ENCODE results near the gene HSDL2.
"Not testable (repeated sequence)": the region's sequence is repeated elsewhere in the genome, so short reads cannot be mapped to it uniquely, and the experiment has no call there.

HSDL2 gene

DNA sequence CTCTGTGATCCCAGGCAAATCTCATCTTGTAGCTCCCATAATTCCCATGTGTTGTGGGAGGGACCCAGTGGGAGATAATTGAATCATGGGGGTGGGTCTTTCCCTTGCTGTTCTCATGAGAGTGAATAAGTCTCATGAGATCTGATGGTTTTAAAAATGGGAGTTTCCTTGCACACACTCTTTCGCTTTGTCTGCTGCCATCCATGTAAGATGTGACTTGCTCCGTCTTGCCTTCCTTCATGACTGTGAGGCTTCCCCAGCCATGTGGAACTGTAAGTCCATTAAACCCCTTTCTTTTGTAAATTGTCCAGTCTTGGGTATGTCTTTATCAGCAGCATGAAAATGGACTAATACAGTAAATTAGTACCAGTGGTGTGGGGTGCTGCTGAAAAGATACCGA, 14.7 kb upstream of the HSDL2 start:
- not testable (repeated sequence) for H3K27ac ChIP-seq (ENCODE audit: insufficient read depth, low read length, poor library complexity, severe bottlenecking); H3K36me3 ChIP-seq (ENCODE audit: control insufficient read depth, insufficient read depth, low read length); H3K4me3 ChIP-seq (ENCODE audit: insufficient read depth, low read depth, low read length, poor library complexity, severe bottlenecking); H3K4me1 ChIP-seq (ENCODE audit: control insufficient read depth, insufficient read depth, low read length, poor library complexity, severe bottlenecking); H3K27me3 ChIP-seq (replicated peaks; ENCODE audit: control insufficient read depth, insufficient read depth, low read length, poor library complexity, severe bottlenecking); DNase-seq; H3K9me3 ChIP-seq (ENCODE audit: control insufficient read depth, low read length)

DNA sequence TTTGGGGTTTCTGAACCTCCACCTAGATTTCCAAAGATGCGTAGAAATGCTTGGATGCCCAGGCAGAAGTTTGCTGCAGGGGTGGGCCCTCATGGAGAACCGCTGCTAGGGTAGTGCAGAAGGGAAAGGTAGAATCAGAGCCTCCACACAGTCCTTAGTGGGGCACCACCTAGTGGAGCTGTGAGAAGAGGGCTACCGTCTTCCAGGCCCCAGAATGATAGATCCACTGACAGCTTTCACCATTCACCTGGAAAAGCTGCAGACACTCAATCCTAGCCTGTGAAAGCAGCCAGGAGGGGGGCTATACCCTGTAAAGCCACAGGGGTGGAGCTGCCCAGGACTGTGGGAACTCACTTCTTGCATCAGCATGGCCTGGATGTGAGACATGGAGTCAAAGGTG, 13.3 kb upstream of the HSDL2 start:
- no peak for DNase-seq
- Histone ChIP-seq H3K4me3 (ENCODE audit: insufficient read depth, low read depth, low read length, poor library complexity, severe bottlenecking) (no peak overlapping the region), H3K27ac (ENCODE audit: insufficient read depth, low read length, poor library complexity, severe bottlenecking) (no peak overlapping the region), H3K9me3 (ENCODE audit: control insufficient read depth, low read length) (no peaks in the 10 kb centered on the region), H3K4me1 (ENCODE audit: control insufficient read depth, insufficient read depth, low read length, poor library complexity, severe bottlenecking) (peaks cover 1% of the 10 kb centered on the region), H3K36me3 (ENCODE audit: control insufficient read depth, insufficient read depth, low read length) (no peaks in the 10 kb centered on the region), H3K27me3 (replicated peaks; ENCODE audit: control insufficient read depth, insufficient read depth, low read length, poor library complexity, severe bottlenecking) (no peaks in the 10 kb centered on the region)

DNA sequence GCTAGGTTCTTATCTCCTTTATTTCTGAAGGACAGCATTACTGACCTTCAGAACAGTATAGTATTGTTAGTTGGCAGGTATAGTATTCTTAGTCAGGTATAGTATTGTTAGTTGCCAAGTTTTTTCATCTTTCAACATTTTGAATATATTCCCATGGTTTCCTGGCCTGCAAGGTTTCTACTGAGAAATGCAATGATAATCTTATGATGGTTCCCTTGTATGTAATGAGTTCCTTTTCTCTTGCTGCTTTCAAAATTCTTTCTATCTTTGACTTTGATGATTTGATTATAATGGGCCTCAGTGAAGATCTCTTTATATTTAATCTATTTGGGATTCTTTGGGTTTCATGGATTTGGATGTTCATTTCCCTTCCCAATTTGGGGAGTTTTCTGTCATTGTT, 12.4 kb upstream of the HSDL2 start:
- H3K36me3 ChIP-seq (ENCODE audit: control insufficient read depth, insufficient read depth, low read length), result no peaks in the 10 kb centered on the region
- no peak for DNase-seq
- H3K4me3 ChIP-seq (ENCODE audit: insufficient read depth, low read depth, low read length, poor library complexity, severe bottlenecking), result no peak overlapping the region
- H3K27ac ChIP-seq (ENCODE audit: insufficient read depth, low read length, poor library complexity, severe bottlenecking), result no peak overlapping the region
- no peaks in the 10 kb centered on the region for H3K27me3 ChIP-seq (replicated peaks; ENCODE audit: control insufficient read depth, insufficient read depth, low read length, poor library complexity, severe bottlenecking)
- no peaks in the 10 kb centered on the region for H3K4me1 ChIP-seq (ENCODE audit: control insufficient read depth, insufficient read depth, low read length, poor library complexity, severe bottlenecking)
- no peaks in the 10 kb centered on the region for H3K9me3 ChIP-seq (ENCODE audit: control insufficient read depth, low read length)

DNA sequence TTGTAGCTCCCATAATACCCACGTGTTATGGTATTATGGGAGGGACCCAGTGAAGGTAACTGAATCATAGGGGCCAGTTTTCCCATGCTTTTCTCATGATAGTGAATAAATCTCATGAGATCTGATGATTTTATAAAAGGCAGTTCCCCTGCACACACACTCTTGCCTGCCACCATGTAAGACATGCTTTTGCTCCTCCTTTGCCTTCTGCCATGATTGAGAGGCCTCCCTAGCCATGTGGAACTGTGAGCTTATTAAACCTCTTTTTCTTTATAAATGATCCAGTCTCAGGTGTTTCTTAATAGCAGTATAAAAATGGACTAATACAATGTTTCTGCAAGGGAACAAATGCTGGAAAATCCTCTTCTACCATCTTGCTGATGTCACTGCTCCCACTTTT, 10.1 kb upstream of the HSDL2 start:
- no peaks in the 10 kb centered on the region for H3K36me3 ChIP-seq (ENCODE audit: control insufficient read depth, insufficient read depth, low read length)
- no peak for DNase-seq
- no peaks in the 10 kb centered on the region for H3K27me3 ChIP-seq (replicated peaks; ENCODE audit: control insufficient read depth, insufficient read depth, low read length, poor library complexity, severe bottlenecking)
- no peaks in the 10 kb centered on the region for H3K4me1 ChIP-seq (ENCODE audit: control insufficient read depth, insufficient read depth, low read length, poor library complexity, severe bottlenecking)
- no peaks in the 10 kb centered on the region for H3K9me3 ChIP-seq (ENCODE audit: control insufficient read depth, low read length)
- H3K27ac ChIP-seq (ENCODE audit: insufficient read depth, low read length, poor library complexity, severe bottlenecking), result no peak overlapping the region
- no peak overlapping the region for H3K4me3 ChIP-seq (ENCODE audit: insufficient read depth, low read depth, low read length, poor library complexity, severe bottlenecking)

DNA sequence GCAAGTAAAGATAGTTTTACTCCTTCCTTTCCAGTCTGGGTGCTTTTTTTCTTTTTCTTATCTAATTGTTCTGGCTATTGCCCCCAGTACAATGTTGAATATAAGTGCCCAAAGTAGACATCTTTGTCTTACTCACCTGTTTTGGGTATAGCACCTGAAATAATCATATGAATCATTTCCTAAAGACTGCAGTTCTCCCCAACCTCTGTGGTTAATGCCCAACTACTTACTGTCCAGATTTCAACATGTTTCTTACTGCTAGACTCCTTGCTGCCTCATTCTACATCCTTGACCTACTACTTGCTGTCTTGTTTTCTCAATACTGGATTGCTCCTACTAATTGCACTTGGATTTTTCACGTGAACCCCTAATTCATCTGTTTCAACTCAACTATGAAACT, 8.8 kb upstream of the HSDL2 start:
- DNase-seq, result no peak
- no peak overlapping the region for H3K4me3 ChIP-seq (ENCODE audit: insufficient read depth, low read depth, low read length, poor library complexity, severe bottlenecking)
- no peaks in the 10 kb centered on the region for H3K36me3 ChIP-seq (ENCODE audit: control insufficient read depth, insufficient read depth, low read length)
- H3K4me1 ChIP-seq (ENCODE audit: control insufficient read depth, insufficient read depth, low read length, poor library complexity, severe bottlenecking), result no peaks in the 10 kb centered on the region
- no peak overlapping the region for H3K27ac ChIP-seq (ENCODE audit: insufficient read depth, low read length, poor library complexity, severe bottlenecking)
- no peaks in the 10 kb centered on the region for H3K9me3 ChIP-seq (ENCODE audit: control insufficient read depth, low read length)
- H3K27me3 ChIP-seq (replicated peaks; ENCODE audit: control insufficient read depth, insufficient read depth, low read length, poor library complexity, severe bottlenecking), result no peaks in the 10 kb centered on the region

DNA sequence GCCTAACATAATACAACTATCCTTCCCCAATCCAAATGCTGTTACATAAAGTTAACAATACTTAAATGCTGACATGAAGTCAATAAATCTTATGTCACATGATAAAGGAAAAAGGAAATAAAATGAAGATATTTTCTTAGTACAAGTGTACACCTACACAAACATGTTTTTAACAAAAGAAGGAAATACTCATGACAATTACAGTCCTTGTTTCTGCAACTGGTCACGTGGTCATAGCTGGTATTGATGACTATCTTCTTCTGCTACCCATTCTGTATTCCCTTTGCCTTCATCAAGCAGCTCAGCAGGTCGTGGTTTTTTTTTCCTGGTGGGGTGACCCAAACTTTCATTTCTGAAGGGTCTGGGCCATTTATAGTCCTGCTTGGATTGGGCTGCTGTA, 6.2 kb upstream of the HSDL2 start:
- H3K9me3 ChIP-seq (ENCODE audit: control insufficient read depth, low read length); H3K4me3 ChIP-seq (ENCODE audit: insufficient read depth, low read depth, low read length, poor library complexity, severe bottlenecking); H3K36me3 ChIP-seq (ENCODE audit: control insufficient read depth, insufficient read depth, low read length); H3K27ac ChIP-seq (ENCODE audit: insufficient read depth, low read length, poor library complexity, severe bottlenecking); DNase-seq; H3K27me3 ChIP-seq (replicated peaks; ENCODE audit: control insufficient read depth, insufficient read depth, low read length, poor library complexity, severe bottlenecking); H3K4me1 ChIP-seq (ENCODE audit: control insufficient read depth, insufficient read depth, low read length, poor library complexity, severe bottlenecking): not testable (repeated sequence)

DNA sequence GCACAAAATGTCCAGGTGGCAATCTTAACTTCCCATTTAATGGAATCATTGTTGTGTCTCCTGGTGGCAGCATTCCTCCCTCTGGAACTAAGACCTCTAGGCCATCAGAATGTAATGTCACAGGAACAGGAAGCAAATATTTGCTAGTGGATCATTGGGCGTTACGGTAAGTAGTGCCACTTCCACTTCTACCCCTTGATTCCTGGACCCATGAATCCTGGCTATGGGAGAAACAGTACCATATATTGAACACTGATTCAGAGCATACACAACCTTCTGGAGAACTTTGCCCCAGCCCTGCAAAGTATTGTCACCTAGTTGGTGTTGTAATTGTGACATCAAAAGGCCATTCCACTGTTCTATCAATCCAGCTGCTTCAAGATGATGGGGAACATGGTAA, 5.7 kb upstream of the HSDL2 start:
- H3K4me1 ChIP-seq (ENCODE audit: control insufficient read depth, insufficient read depth, low read length, poor library complexity, severe bottlenecking); H3K9me3 ChIP-seq (ENCODE audit: control insufficient read depth, low read length); H3K4me3 ChIP-seq (ENCODE audit: insufficient read depth, low read depth, low read length, poor library complexity, severe bottlenecking); DNase-seq; H3K36me3 ChIP-seq (ENCODE audit: control insufficient read depth, insufficient read depth, low read length); H3K27ac ChIP-seq (ENCODE audit: insufficient read depth, low read length, poor library complexity, severe bottlenecking); H3K27me3 ChIP-seq (replicated peaks; ENCODE audit: control insufficient read depth, insufficient read depth, low read length, poor library complexity, severe bottlenecking): not testable (repeated sequence)

DNA sequence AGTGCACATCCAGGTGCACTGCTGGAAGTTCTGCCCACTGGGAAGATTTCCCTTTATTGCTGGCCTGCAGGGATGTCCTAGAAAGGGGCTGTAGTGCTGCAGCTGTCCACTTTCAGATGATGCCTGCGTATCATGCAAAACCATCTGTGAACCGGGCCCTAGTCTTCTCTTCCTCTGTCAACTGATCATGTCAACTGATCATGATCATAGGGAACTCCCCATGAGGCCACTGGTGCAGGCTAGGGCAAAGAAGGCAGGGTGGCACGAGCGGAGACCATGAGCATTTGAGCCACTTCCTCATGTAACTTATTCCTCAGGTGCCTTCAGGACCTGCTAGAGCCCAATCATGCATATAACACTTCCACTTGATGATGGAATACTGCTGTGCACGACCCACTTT, 4.5 kb upstream of the HSDL2 start:
- H3K4me3 ChIP-seq (ENCODE audit: insufficient read depth, low read depth, low read length, poor library complexity, severe bottlenecking), result no peak overlapping the region
- H3K27me3 ChIP-seq (replicated peaks; ENCODE audit: control insufficient read depth, insufficient read depth, low read length, poor library complexity, severe bottlenecking), result no peaks in the 10 kb centered on the region
- H3K27ac ChIP-seq (ENCODE audit: insufficient read depth, low read length, poor library complexity, severe bottlenecking), result no peak overlapping the region
- H3K4me1 ChIP-seq (ENCODE audit: control insufficient read depth, insufficient read depth, low read length, poor library complexity, severe bottlenecking), result peaks cover 5% of the 10 kb centered on the region
- H3K9me3 ChIP-seq (ENCODE audit: control insufficient read depth, low read length), result no peaks in the 10 kb centered on the region
- no peak for DNase-seq
- H3K36me3 ChIP-seq (ENCODE audit: control insufficient read depth, insufficient read depth, low read length), result no peaks in the 10 kb centered on the region

DNA sequence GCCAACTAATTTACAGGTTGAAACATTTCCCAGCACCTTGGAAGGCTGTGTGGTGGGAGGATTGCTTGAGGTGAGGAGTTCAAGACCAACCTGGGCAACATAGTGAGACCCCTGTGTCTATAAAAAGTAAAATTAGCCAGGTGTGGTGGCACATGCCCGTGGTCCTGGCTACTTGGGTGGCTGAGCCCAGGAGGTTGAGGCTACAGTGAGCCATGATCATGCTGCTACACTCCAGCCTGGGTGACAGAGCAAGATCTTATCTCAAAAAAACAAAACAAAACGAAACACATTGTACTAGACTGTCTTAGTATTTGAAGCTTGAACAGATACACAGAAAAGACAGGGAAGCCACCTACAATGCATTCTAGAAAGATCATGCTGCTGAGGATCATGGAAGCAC, 2.8 kb upstream of the HSDL2 start:
- Histone ChIP-seq H3K9me3 (ENCODE audit: control insufficient read depth, low read length) (no peaks in the 10 kb centered on the region), H3K27me3 (replicated peaks; ENCODE audit: control insufficient read depth, insufficient read depth, low read length, poor library complexity, severe bottlenecking) (no peaks in the 10 kb centered on the region), H3K36me3 (ENCODE audit: control insufficient read depth, insufficient read depth, low read length) (no peaks in the 10 kb centered on the region), H3K4me3 (ENCODE audit: insufficient read depth, low read depth, low read length, poor library complexity, severe bottlenecking) (no peak overlapping the region), H3K4me1 (ENCODE audit: control insufficient read depth, insufficient read depth, low read length, poor library complexity, severe bottlenecking) (peaks cover 8% of the 10 kb centered on the region), H3K27ac (ENCODE audit: insufficient read depth, low read length, poor library complexity, severe bottlenecking) (no peak overlapping the region)
- no peak for DNase-seq

DNA sequence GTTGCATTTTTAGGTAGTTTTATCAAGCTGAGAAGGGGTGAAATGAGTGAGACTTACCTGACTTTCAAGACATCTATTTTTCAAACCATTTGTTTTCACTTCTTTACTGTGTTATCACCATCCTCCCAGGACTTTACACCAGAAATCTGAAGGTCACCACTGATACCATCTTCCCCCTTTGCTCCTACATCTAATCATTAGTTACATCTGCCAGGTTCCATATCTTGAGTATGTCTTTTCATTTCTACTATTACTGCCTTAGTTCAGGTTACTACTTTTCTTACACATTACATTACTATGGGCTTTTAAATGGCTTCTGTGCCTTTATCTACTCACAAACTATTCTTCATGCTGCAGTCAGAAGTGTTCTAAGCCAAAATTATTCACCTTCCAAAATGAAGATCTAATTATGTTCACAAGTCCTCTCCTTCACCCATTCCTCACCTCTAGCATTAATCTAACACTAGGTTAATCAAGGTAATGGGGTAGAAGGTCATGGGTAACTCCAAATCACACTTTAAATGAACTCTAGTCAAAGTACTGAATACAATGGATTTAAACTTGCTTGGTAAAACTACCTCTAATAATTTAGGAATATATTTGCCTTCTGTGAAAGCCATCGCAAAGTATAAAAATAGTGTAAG, 2.1 kb upstream of the HSDL2 start:
- H3K4me3 ChIP-seq (ENCODE audit: insufficient read depth, low read depth, low read length, poor library complexity, severe bottlenecking), result peak overlapping the region; percentile 94
- no peak for DNase-seq

More for the DNA sequence above, 2.1 kb upstream of the HSDL2 start:
- Histone ChIP-seq H3K4me1 (ENCODE audit: control insufficient read depth, insufficient read depth, low read length, poor library complexity, severe bottlenecking) (peaks cover 8% of the 10 kb centered on the region), H3K9me3 (ENCODE audit: control insufficient read depth, low read length) (no peaks in the 10 kb centered on the region), H3K27me3 (replicated peaks; ENCODE audit: control insufficient read depth, insufficient read depth, low read length, poor library complexity, severe bottlenecking) (no peaks in the 10 kb centered on the region), H3K27ac (ENCODE audit: insufficient read depth, low read length, poor library complexity, severe bottlenecking) (no peak overlapping the region), H3K36me3 (ENCODE audit: control insufficient read depth, insufficient read depth, low read length) (no peaks in the 10 kb centered on the region)
